Measurements from ENCODE around the gene PRELID2.

- TF ChIP-seq POLR2A (IDR thresholded peaks at IDR 0.05): no peak
- no peak for TF ChIP-seq CTCF (IDR thresholded peaks at IDR 0.05)
Observed at GRCh38 chr5:145829708-145830361, 5.3 kb downstream of the PRELID2 start.

All from prostate gland (tissue), 2 donors.